Muscle of leg (tissue), 16 donors: ENCODE data around the gene TTC28. TPM values are rescaled to one million over a fixed set of nuclear protein-coding genes. Genes with fewer than 3 reads are reported as not detected.
"Not testable (repeated sequence)": the region's sequence is repeated elsewhere in the genome, so short reads cannot be mapped to it uniquely, and the experiment has no call there.

Experiments used
- DNase-seq: peaks from one replicate; pipeline ENCODE4 v3.0.0; 2013
- H3K27ac ChIP-seq: one replicate; pipeline ENCODE4 v1.5.1; 2013; ENCODE audit warnings: mild to moderate bottlenecking, low read length, control low read depth
- H3K27me3 ChIP-seq: one replicate; pipeline ENCODE4 v1.6.1; 2013; ENCODE audit warnings: low read length; ENCODE audit not compliant: control insufficient read depth, insufficient read depth
- H3K36me3 ChIP-seq: one replicate; pipeline ENCODE4 v1.6.1; 2013; ENCODE audit warnings: low read length; ENCODE audit not compliant: control insufficient read depth, insufficient read depth
- H3K4me1 ChIP-seq: one replicate; pipeline ENCODE4 v1.6.1; 2013; ENCODE audit warnings: low read length; ENCODE audit not compliant: control insufficient read depth, insufficient read depth
- H3K4me3 ChIP-seq: one replicate; pipeline ENCODE4 v1.5.1; 2013; ENCODE audit warnings: low read length, control low read depth
- H3K9me3 ChIP-seq: replicated peaks from 2 replicates; pipeline ENCODE4 v1.6.1; 2013; ENCODE audit warnings: low read depth, low read length; ENCODE audit not compliant: control insufficient read depth
- WGBS: methylation state at CpG from one replicate; pipeline ENCODE4 v1.1.5; 2013; ENCODE audit warnings: missing lambda C conversion rate; ENCODE audit not compliant: insufficient coverage; 5-methylcytosine and 5-hydroxymethylcytosine counted together
- long read RNA-seq, 11 donors: transcript quantifications; one replicate each; lab custom pipeline, GENCODE V29; 2026
- polyA plus RNA-seq, 8 donors: library from polyadenylated mRNA; unstranded; fragments of 120-200 nt; gene quantifications; one replicate each; pipeline versions ENCODE4 v1.2.1 to v1.2.3, GENCODE V29; 2013; ENCODE audit warnings: inconsistent platforms in 1 of 8, low replicate concordance in 1 of 8; ENCODE audit not compliant: insufficient read length in 8 of 8, insufficient read depth in 1 of 8
- total RNA-seq: library from RNA; stranded (reverse); fragments of 120-200 nt; gene quantifications from one replicate; pipeline ENCODE4 v1.2.4, GENCODE V29; 2013

Gene TTC28
- total RNA-seq (30.1 TPM), polyA plus RNA-seq (10 to 100 TPM; 17.9 to 31.8 (median 24.1) TPM)
- long read RNA-seq, donor 1, partial matches to known transcripts, result 6 of 8 reads
- long read RNA-seq, donor 1, other reads (novel, unspliced or antisense), result 0 of 8 reads
- long read RNA-seq, donor 2, partial matches to known transcripts, result 0 of 1 reads
- long read RNA-seq, donor 2, other reads (novel, unspliced or antisense), result 0 of 1 reads
- long read RNA-seq, donor 3, partial matches to known transcripts, result 0 of 2 reads
- long read RNA-seq, donor 3, other reads (novel, unspliced or antisense), result 0 of 2 reads
- long read RNA-seq, donor 4, partial matches to known transcripts, result 0 of 2 reads
- long read RNA-seq, donor 4, other reads (novel, unspliced or antisense), result 0 of 2 reads
- long read RNA-seq, donor 5, partial matches to known transcripts, result 0 of 4 reads
- long read RNA-seq, donor 5, other reads (novel, unspliced or antisense), result 0 of 4 reads
- long read RNA-seq, donor 6, partial matches to known transcripts, result 0 of 2 reads
- long read RNA-seq, donor 6, other reads (novel, unspliced or antisense), result 0 of 2 reads
- long read RNA-seq, donor 7, result 0 reads
- long read RNA-seq, donor 8, partial matches to known transcripts, result 0 of 4 reads
- long read RNA-seq, donor 8, other reads (novel, unspliced or antisense), result 0 of 4 reads
- long read RNA-seq, donor 9, partial matches to known transcripts, result 7 of 9 reads
- long read RNA-seq, donor 9, other reads (novel, unspliced or antisense), result 0 of 9 reads
- long read RNA-seq, donor 10, partial matches to known transcripts, result 0 of 3 reads
- long read RNA-seq, donor 10, other reads (novel, unspliced or antisense), result 0 of 3 reads
- long read RNA-seq, donor 11, partial matches to known transcripts, result 0 of 4 reads
- long read RNA-seq, donor 11, other reads (novel, unspliced or antisense), result 0 of 4 reads

DNA sequence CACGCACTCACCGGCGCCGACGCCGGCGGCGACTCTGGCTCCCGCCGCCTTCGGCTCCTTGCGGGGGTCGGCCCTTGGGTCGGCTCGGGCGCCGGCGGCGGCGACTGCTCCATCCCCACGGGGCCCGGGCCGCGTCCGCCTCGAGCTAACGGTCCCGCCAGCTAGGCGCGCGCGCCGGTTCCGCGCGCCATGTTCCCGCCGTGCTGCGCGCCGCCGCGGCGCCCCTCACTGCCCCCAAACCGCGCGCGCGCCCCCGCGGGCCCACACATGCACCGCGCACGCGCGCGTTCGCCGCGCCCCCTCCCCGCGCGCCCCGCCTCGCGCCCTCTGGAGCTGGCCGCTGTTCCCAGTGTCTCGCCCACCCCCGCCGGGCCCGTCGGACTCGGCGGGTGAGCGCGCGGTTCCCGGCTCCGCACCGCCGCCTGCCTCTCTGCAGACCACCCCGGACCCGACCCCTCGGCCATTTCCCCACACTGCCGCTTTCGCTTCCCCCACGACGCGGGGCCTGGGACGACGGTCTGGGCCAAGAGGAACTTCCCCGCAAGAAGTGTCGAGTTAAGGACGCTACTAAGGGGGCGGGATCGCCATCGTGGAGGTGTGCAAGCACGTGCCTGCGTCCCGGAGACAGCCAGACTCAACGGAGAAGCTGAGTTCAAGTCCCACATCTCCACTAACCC, at the start of gene TTC28:
TSS of gene TTC28 (minus strand) at position 230 of the 677 bp plus-strand sequence. CDS start at position 113, 117 bp downstream.
- H3K9me3 ChIP-seq, H3K36me3 ChIP-seq, H3K4me1 ChIP-seq, H3K27me3 ChIP-seq: not testable (repeated sequence)
- H3K4me3 ChIP-seq, result peak within 1 kb of the TSS; percentile 82
- peak; percentile 96 for DNase-seq
- WGBS, result under 1% methylated on average over 100 of the region's 101 CpGs
- H3K27ac ChIP-seq, result peak within 1 kb of the TSS; percentile 51

DNA sequence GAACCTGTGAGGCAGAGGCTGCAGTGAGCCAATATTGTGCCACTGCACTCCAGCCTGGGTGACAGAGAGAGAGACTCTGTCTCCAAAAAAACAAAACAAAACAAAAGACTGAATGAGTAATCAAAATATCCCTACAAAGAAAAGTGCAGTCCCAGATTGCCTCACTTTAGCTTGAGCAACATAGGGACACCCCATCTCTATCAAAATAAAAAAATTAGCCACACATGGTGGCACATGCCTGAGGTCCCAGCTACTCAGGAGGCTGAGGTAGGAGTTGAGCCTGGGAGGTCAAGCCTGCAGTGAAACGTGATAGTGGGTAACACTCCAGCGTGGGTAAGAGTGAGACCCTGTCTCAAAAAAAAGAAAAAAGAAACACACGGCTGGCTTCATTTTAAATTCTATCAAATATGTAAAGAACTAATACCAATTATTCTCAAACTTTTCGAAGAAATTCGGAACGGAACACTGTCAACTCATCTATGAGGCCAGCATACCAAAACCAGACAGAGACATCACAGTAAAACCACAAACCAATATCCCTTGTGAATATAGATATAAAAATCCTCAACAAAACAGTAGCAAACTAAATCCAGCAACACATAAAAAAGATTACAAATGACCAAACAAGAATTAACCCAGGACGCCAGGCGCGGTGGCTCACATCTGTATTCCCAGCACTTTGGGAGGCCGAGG, 49.1 kb upstream of the TTC28 start:
- no peak overlapping the region for H3K27ac ChIP-seq
- DNase-seq, result no peak
- no peak overlapping the region for H3K4me3 ChIP-seq
- H3K27me3 ChIP-seq, result no peaks in the 10 kb centered on the region
- H3K4me1 ChIP-seq, result no peaks in the 10 kb centered on the region
- no CpG with 5 or more reads among the region's 10 CpGs for WGBS
- no peaks in the 10 kb centered on the region for H3K9me3 ChIP-seq
- H3K36me3 ChIP-seq, result peaks cover 3% of the 10 kb centered on the region

DNA sequence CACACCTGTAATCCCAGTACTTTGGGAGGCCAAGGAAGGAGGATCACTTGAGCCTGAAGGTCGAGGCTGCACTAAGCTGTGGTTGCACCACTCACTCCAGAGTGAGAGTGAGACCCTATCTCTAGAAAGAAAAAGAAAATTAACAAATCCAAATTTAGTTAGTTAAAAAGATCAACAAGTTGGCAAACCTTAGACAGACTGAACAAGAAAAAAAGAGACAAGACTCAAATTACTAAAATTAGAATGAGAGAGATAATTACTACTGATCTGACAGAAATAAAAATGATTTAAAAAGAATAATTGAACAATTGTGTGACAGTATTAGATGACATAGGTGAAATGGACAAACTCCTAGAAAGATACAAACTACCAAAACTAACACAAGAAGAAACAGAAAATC, 48.4 kb upstream of the TTC28 start:
- no CpG with 5 or more reads among the region's 1 CpG for WGBS
- Histone ChIP-seq H3K36me3 (peaks cover 2% of the 10 kb centered on the region), H3K4me3 (no peak overlapping the region), H3K9me3 (no peaks in the 10 kb centered on the region), H3K4me1 (no peaks in the 10 kb centered on the region), H3K27ac (no peak overlapping the region), H3K27me3 (no peaks in the 10 kb centered on the region)
- no peak for DNase-seq

DNA sequence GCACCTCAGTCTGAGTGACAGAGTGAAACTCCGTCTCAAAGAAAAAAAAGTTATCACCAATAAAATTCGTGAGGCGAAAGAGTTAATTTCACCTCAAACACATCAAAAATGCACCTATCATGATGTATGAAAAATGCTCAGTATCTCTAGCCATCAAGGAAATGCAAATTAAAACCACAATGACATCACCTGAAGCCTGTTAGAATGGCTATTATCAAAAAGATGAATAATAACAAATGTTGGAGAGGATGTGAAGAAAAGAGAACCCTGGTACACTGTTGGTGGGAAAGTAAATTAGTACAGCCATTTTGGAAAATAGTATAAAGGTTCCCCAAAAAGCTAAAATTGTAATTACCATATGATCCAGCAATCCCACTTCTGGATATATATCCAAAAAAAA, 38.4 kb upstream of the TTC28 start:
- H3K4me1 ChIP-seq, result no peaks in the 10 kb centered on the region
- WGBS, result no CpG with 5 or more reads among the region's 3 CpGs
- H3K9me3 ChIP-seq, result no peaks in the 10 kb centered on the region
- no peak overlapping the region for H3K27ac ChIP-seq
- no peak for DNase-seq
- no peak overlapping the region for H3K4me3 ChIP-seq
- peaks cover 6% of the 10 kb centered on the region for H3K36me3 ChIP-seq
- no peaks in the 10 kb centered on the region for H3K27me3 ChIP-seq

DNA sequence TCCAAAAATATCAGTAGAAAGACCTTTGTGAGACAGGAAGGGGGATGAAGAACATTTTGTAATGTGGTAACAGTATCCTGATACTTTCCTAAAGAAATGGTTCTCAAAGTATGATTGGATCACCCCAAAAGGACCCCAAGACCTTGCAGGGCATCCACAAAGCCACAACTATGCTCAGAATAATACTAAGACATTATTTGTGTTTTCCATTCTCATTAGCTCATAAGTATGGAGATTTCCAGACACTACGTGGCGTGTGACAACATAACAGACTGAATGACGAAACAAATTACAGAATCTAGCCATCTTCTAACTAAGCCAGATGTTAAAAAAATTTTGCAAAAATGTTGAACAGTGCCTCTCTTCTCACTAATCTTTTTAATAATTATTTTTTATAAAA, 37.0 kb upstream of the TTC28 start:
- H3K4me3 ChIP-seq, result no peak overlapping the region
- H3K4me1 ChIP-seq, result no peaks in the 10 kb centered on the region
- no peaks in the 10 kb centered on the region for H3K9me3 ChIP-seq
- peaks cover 6% of the 10 kb centered on the region for H3K36me3 ChIP-seq
- WGBS, result no CpG with 5 or more reads among the region's 3 CpGs
- DNase-seq, result no peak
- no peaks in the 10 kb centered on the region for H3K27me3 ChIP-seq
- no peak overlapping the region for H3K27ac ChIP-seq

DNA sequence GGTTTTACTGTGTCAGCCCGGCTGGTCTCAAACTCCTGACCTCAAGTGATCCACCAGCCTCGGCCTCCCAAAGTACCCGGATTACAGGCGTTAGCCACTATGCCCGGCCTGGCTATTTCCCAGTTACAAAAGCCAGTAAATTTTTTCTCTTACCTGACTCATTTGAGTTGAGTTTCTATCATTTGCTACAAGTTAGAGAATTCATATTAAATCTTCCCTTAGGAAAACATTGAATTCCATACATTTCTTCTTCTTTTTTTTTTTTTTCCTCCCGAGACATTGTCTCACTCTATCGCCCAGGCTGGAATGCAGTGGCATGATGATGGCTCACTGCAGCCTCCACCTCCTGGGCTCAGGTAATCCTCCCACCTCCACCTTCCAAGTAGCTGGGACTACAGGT, 36.0 kb upstream of the TTC28 start:
- Histone ChIP-seq H3K27ac (no peak overlapping the region), H3K4me1 (no peaks in the 10 kb centered on the region), H3K36me3 (peaks cover 1% of the 10 kb centered on the region), H3K4me3 (no peak overlapping the region), H3K27me3 (no peaks in the 10 kb centered on the region), H3K9me3 (no peaks in the 10 kb centered on the region)
- 86% methylated on average over 1 of the region's 7 CpGs for WGBS
- DNase-seq, result no peak

DNA sequence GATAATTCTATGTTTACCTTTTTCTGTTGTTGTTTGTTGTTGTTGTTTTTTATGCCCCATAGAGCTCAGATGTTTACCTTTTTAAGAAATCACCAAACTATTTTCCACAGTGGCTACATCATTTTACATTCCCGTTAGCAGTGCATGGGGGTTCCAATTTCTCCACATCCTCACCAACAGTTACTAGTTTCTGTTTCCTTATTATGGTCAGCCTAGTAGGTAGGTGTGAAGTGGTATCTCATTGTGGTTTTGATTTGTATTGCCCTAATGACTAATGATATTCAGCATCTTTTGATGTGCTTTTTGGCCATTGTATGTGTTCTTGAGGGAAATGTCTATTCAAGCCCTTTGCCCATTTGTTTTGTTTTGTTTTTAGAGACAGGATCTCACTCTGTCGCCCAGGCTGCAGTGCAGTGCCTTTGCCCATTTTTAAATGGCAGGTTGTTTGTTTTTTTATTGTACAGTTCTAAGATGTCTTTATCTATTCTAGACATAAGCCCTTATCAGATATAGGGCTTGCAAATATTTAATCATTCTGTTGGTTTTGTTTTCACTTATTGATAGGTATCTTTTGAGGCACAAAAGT, 34.5 kb upstream of the TTC28 start:
- Histone ChIP-seq H3K9me3 (no peaks in the 10 kb centered on the region), H3K36me3 (no peaks in the 10 kb centered on the region), H3K27ac (no peak overlapping the region), H3K4me3 (no peak overlapping the region), H3K4me1 (peaks cover 4% of the 10 kb centered on the region), H3K27me3 (no peaks in the 10 kb centered on the region)
- no CpG with 5 or more reads among the region's 2 CpGs for WGBS
- DNase-seq, result no peak

DNA sequence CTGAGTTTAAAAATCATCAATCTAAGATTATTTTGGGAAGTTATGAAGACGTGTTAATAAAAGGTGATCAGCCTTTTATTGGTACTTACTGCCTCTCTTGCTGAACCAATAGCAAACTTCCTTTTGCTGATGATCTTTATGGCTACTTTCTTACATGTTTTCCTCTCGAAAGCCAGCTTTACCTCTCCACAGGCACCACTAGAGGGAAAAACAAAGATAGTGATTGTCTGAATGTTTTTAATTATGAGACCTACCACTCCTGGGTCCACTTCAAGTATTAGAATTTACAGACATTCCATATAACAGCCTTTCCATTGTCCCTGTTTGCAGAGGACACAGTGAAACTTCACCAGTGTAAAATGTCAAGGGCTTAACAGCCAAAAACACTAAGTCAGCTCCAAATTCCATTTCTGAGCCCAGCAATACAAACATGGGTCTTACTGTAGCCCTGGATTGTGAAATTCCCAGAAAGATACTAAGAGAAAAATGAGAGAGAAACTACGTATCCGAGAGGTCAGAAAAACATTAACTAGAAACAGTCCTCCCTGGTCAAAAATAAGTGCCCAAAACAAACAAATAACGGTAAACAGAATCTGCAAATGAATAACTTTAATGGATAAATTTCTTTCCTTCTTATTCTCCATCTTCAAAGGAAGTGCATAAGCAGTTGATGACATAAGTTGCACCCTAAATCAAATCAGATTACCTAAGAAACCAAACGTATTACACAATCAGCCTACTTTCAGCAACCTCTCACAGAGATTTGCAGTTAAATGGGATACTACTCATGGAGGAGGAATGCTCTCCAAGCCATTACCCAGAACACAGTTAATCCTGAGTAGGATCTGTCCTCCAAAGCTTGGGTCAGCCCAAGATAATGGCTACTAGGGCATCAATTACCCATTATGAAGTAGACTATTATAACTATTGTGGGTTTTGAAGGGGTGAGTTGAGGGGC, 32.5 kb upstream of the TTC28 start:
- H3K4me1 ChIP-seq, result peaks cover 4% of the 10 kb centered on the region
- H3K36me3 ChIP-seq, result no peaks in the 10 kb centered on the region
- no peak overlapping the region for H3K4me3 ChIP-seq
- no CpG with 5 or more reads among the region's 6 CpGs for WGBS
- no peaks in the 10 kb centered on the region for H3K27me3 ChIP-seq
- DNase-seq, result peak; percentile 66
- no peaks in the 10 kb centered on the region for H3K9me3 ChIP-seq
- peak overlapping the region; percentile 86 for H3K27ac ChIP-seq
